HCT116 (cell line): Measurements from ENCODE around the gene HIVEP3. TPM values are rescaled to one million over a fixed set of nuclear protein-coding genes. Genes with fewer than 3 reads are reported as not detected.

Experiments
- ATAC-seq: fragments of 200-7000 bp; cut with Tn5 transposase; 2 replicates; pipeline ENCODE4 v1.9.1; 2020; ENCODE audit warnings: mild to moderate bottlenecking, moderate library complexity
- BruUV-seq: library from RNA; stranded (reverse); fragments of 400-500 nt; replicated peaks from 2 replicates; lab custom pipeline; 2021; lab: Mats Ljungman, UMichigan
- CTCF ChIA-PET: fragments of 300-600 bp; sonication (Branson Sonifier 250); formaldehyde crosslinking; loops from one replicate; lab custom pipeline; 2021; ENCODE audit warnings: antibody characterized with exemption; lab: Charles Lee
- POLR2A ChIA-PET: fragments of 300-600, 350-600 bp; sonication (Branson Sonifier 250); formaldehyde crosslinking; loops from one replicate; lab custom pipeline; 2021; ENCODE audit warnings: antibody characterized with exemption; lab: Charles Lee
- RAD21 ChIA-PET, 2 experiments: fragments of 300-600 bp; sonication (Branson Sonifier 250); formaldehyde crosslinking; loops; one replicate each; lab custom pipeline; 2023; ENCODE audit warnings: low total read pairs in 2 of 2; ENCODE audit not compliant: uncharacterized antibody in 2 of 2, unreplicated experiment in 2 of 2, low non-redundant PET in 1 of 2; lab: Charles Lee
- DNase-seq: peaks from one replicate; pipeline ENCODE4 v3.0.0-alpha.2; 2010; ENCODE audit warnings: low read depth, low spot score
- H2AFZ ChIP-seq: fragments of 200-600 bp; shearing (Covaris generic), sonication (generic); 2 replicates; pipeline ENCODE4 v1.6.1; 2017; ENCODE audit warnings: low read depth, mixed run types, mixed read lengths, antibody characterized with exemption, low read length; ENCODE audit not compliant: poor library complexity, severe bottlenecking
- H3K27ac ChIP-seq: 2 replicates; pipeline ENCODE4 v1.5.1; 2012; ENCODE audit warnings: low read depth, low read length
- H3K27me3 ChIP-seq: fragments of 200-600 bp; sonication (generic); 2 replicates; pipeline ENCODE4 v1.6.1; 2016; ENCODE audit warnings: mixed run types, low read length, mixed read lengths; ENCODE audit not compliant: insufficient read depth
- H3K36me3 ChIP-seq, 2 experiments: fragments of 200-500 bp in 1 of 2; fragments of 200-600 bp in 1 of 2; sonication (Bioruptor generic) in 1 of 2; sonication (generic) in 1 of 2; 2 replicates each; pipeline versions ENCODE4 v1.5.1 to v1.6.1; 2014 to 2016; ENCODE audit warnings: low read length in 2 of 2, inconsistent platforms in 1 of 2, mixed read lengths in 1 of 2, mixed run types in 1 of 2; ENCODE audit not compliant: insufficient read depth in 2 of 2, control insufficient read depth in 1 of 2
- H3K4me1 ChIP-seq, 2 experiments: fragments of 200-600 bp in 1 of 2; sonication (generic) in 1 of 2; 2 replicates each; pipeline versions ENCODE4 v1.5.1 to v1.6.1; 2012 to 2017; ENCODE audit warnings: low read length in 2 of 2, inconsistent platforms in 1 of 2, mild to moderate bottlenecking in 1 of 2, mixed read lengths in 1 of 2, mixed run types in 1 of 2, moderate library complexity in 1 of 2; ENCODE audit not compliant: insufficient read depth in 2 of 2, control insufficient read depth in 1 of 2
- H3K4me2 ChIP-seq: fragments of 200-600 bp; sonication (generic); 2 replicates; pipeline ENCODE4 v1.6.1; 2017; ENCODE audit warnings: mixed run types, low read length, mixed read lengths
- H3K4me3 ChIP-seq, 2 experiments: fragments of 200-600 bp in 1 of 2; sonication (generic) in 1 of 2; replicated peaks in 1 of 2; 2 replicates each; pipeline ENCODE4 v1.5.1; 2011 to 2016; ENCODE audit warnings: low read length in 2 of 2, control low read depth in 1 of 2, low read depth in 1 of 2, mild to moderate bottlenecking in 1 of 2, mixed read lengths in 1 of 2, mixed run types in 1 of 2
- H3K79me2 ChIP-seq: fragments of 200-600 bp; sonication (generic); 2 replicates; pipeline ENCODE4 v1.6.1; 2017; ENCODE audit warnings: mild to moderate bottlenecking, mixed run types, low read length, moderate library complexity, mixed read lengths; ENCODE audit not compliant: insufficient read depth
- H3K9ac ChIP-seq: fragments of 200-600 bp; sonication (generic); 2 replicates; pipeline ENCODE4 v1.6.1; 2016; ENCODE audit warnings: low read length, mixed read lengths
- H3K9me2 ChIP-seq: fragments of 200-600 bp; sonication (generic), shearing (Covaris generic); 2 replicates; pipeline ENCODE4 v1.6.1; 2017; ENCODE audit warnings: mixed run types, mild to moderate bottlenecking, moderate library complexity; ENCODE audit not compliant: insufficient read depth
- H3K9me3 ChIP-seq, 2 experiments: fragments of 200-500 bp in 1 of 2; fragments of 200-600 bp in 1 of 2; sonication (Bioruptor generic) in 1 of 2; sonication (generic) in 1 of 2; 2 replicates each; pipeline ENCODE4 v1.6.1; 2014 to 2017; ENCODE audit warnings: low read length in 2 of 2, mixed read lengths in 2 of 2, inconsistent platforms in 1 of 2, low read depth in 1 of 2, mild to moderate bottlenecking in 1 of 2, mixed run types in 1 of 2, moderate library complexity in 1 of 2; ENCODE audit not compliant: control insufficient read depth in 1 of 2, insufficient read depth in 1 of 2
- H4K20me1 ChIP-seq: fragments of 200-600 bp; sonication (generic), shearing (Covaris generic); 2 replicates; pipeline ENCODE4 v1.6.1; 2017; ENCODE audit warnings: mixed run types, mild to moderate bottlenecking, moderate library complexity; ENCODE audit not compliant: insufficient read depth
- CEBPB ChIP-seq: IDR thresholded peaks from 2 replicates; pipeline ENCODE4 v1.6.1; 2012; ENCODE audit warnings: low read depth
- EGR1 ChIP-seq: IDR thresholded peaks from 2 replicates; pipeline ENCODE4 v1.6.1; 2012; ENCODE audit warnings: low read depth
- POLR2A ChIP-seq: IDR thresholded peaks from 2 replicates; pipeline ENCODE4 v1.7.0; 2011; ENCODE audit warnings: borderline replicate concordance; ENCODE audit not compliant: insufficient read depth, insufficient read length; ENCODE audit errors: extremely low read depth
- POLR2AphosphoS5 ChIP-seq: IDR thresholded peaks from 2 replicates; pipeline ENCODE4 v1.6.1; 2011; ENCODE audit warnings: mild to moderate bottlenecking, low read depth, low read length, moderate library complexity
- SP1 ChIP-seq: IDR thresholded peaks from 2 replicates; pipeline ENCODE4 v1.6.1; 2012; ENCODE audit warnings: low read depth
- SRF ChIP-seq: IDR thresholded peaks from 2 replicates; pipeline ENCODE4 v1.6.1; 2012; ENCODE audit warnings: low read depth
- TCF7L2 ChIP-seq: IDR thresholded peaks from 2 replicates; pipeline ENCODE4 v1.7.0; 2011; ENCODE audit warnings: borderline replicate concordance, inconsistent platforms; ENCODE audit not compliant: insufficient read depth, insufficient read length; ENCODE audit errors: extremely low read depth
- ZNF274 ChIP-seq: fragments of 200-500 bp; sonication (Bioruptor generic); IDR thresholded peaks from 2 replicates; pipeline ENCODE4 v1.6.1; 2014; ENCODE audit warnings: mild to moderate bottlenecking, low read depth, low read length, inconsistent platforms
- intact Hi-C: fragments of 100-400 bp; cut with micrococcal nuclease; formaldehyde crosslinking; loops from 2 replicates; pipeline ENCODE4 v1.10.0; 2022
- total RNA-seq: library from RNA; stranded (reverse); gene quantifications from one replicate; pipeline ENCODE4 v1.2.1, GENCODE V29; 2021; ENCODE audit not compliant: unreplicated experiment
- TF ChIP-seq, protein P1 (sequence below): IDR thresholded peaks from 2 replicates; pipeline ENCODE4 v1.6.1; 2012

The HIVEP3 gene
- total RNA-seq, 1 experiment from 2014 or later, result 7.1 TPM

DNA sequence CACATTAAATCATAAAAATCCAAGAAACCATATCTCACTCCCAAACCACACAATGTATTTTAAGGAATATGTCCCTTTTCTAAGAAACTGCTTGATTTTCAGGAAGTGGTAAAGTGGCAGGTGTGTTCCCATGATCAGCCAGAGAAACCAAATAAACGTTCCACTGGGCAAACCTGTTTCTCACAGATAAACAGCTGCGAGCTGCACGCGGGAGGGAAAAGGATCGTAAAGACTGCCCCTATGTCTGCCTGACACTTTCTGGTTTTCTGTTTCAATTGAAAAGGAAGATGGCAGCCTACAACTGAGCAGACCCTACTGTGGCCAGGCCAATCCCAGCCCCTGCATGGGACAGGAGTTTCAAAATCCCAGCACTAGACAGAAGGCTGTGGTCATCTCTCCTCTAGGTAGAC, 36.6 kb downstream of the HIVEP3 start:
- Histone ChIP-seq H4K20me1 (no peaks in the 10 kb centered on the region), H3K79me2 (no peaks in the 10 kb centered on the region)
- RAD21 ChIA-PET, result no interaction called here
- TF ChIP-seq POLR2AphosphoS5 (no peak), ZNF274 (no peak), POLR2A (no peak), TCF7L2 (no peak), SP1 (no peak), EGR1 (no peak)
- TF ChIP-seq, all 23 proteins: peak for 0
- no peaks in the 10 kb centered on the region for H3K9me3 ChIP-seq
- H3K9ac ChIP-seq, result no peak overlapping the region
- no peaks in the 10 kb centered on the region for H3K27me3 ChIP-seq
- BruUV-seq, result no TSS peak
- no peak overlapping the region for H2AFZ ChIP-seq
- H3K4me3 ChIP-seq, result no peak overlapping the region
- intact Hi-C loops, result no loop called here
- H3K9me2 ChIP-seq, result no peaks in the 10 kb centered on the region
- CTCF ChIA-PET, result interaction anchor here (1.2 kb wide), 1 partner anchor 70 kb away, joined by 3 read pairs; no protein-coding TSS in a partner anchor
- H3K36me3 ChIP-seq, result no peaks in the 10 kb centered on the region
- POLR2A ChIA-PET, result no interaction called here
- no peak overlapping the region for H3K4me2 ChIP-seq
- H3K4me1 ChIP-seq, result peaks cover 16 to 29% of the 10 kb centered on the region in 2 experiments; a peak in 3 of 4 replicates
- H3K27ac ChIP-seq, result no peak overlapping the region
- no peak for DNase-seq
- no peak for ATAC-seq

DNA sequence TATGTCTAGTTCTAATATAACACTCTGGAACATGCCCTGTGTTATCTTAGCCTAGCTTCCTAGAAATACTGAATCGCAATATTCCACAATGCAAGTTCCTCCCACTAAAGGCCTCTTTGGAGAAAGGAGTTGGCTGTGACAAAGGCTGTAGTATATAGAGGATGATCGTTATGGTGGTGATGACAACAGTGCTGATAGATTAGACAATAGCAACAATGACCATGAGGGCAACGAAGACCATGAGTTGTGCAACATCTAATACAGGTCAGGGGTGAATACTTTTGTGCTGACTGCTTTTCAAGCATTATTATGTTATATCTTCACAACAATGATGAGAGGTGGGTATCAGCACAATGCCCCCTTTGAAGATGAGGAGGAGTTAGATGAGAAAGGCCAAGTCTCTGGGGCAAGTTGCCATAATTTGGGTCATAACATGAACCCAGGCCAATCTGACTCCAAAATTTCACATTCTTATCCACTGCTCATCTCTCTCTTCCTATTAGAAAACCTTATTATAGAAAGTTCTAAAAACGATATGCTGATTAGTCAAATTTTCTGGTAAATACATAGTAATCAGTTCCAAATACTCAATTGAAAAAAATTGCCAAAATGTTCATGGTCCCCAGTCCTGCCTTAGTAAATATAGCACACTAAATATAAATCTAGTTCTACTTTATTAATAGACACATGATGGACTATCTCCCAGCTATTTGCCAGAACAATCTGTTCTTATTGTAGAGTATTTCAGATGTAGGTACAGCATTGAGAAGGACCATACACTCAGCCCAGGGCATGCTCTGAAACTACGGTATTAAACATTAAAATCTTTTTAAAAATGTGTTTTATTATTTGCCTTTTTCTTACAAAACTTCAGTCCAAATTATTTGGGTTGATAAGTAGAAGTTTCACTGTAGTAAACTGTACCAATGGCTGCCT, 37.5 kb downstream of the HIVEP3 start:
- peak overlapping the region; percentile 18; the same call in 1 of the 2 replicates for H3K4me2 ChIP-seq
- ChIA-PET RAD21 (no interaction called here), CTCF (no interaction called here), POLR2A (no interaction called here)
- no TSS peak for BruUV-seq
- H3K36me3 ChIP-seq, result no peaks in the 10 kb centered on the region
- H3K9ac ChIP-seq, result no peak overlapping the region
- no peaks in the 10 kb centered on the region for H3K9me2 ChIP-seq
- ATAC-seq (no peak), DNase-seq (no peak)
- H3K79me2 ChIP-seq, result no peaks in the 10 kb centered on the region
- H4K20me1 ChIP-seq, result no peaks in the 10 kb centered on the region
- no peak overlapping the region for H3K4me3 ChIP-seq
- H3K27me3 ChIP-seq, result no peaks in the 10 kb centered on the region
- TF ChIP-seq CEBPB (0 out of 2 replicates have a peak, but pooled peaks have one; percentile 3), SRF (no peak), SP1 (no peak)
- TF ChIP-seq, protein P1, sequence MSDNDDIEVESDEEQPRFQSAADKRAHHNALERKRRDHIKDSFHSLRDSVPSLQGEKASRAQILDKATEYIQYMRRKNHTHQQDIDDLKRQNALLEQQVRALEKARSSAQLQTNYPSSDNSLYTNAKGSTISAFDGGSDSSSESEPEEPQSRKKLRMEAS, result no peak
- peaks cover 16 to 29% of the 10 kb centered on the region in 2 experiments; a peak in 3 of 4 replicates for H3K4me1 ChIP-seq
- no peaks in the 10 kb centered on the region for H3K9me3 ChIP-seq
- intact Hi-C loops, result no loop called here
- no peak overlapping the region for H2AFZ ChIP-seq
- no peak overlapping the region for H3K27ac ChIP-seq
